Stimulated activated CD4-positive, alpha-beta T cell treated with anti-CD3 and anti-CD28 coated beads, Interleukin-4, amount 100 ng/mL, for 1 hour (primary cell): ENCODE data around the gene KMT2C.
A peak's percentile ranks its signal among the peaks of the same experiment; 100 is the strongest.
"Not testable (repeated sequence)": the region's sequence is repeated elsewhere in the genome, so short reads cannot be mapped to it uniquely, and the experiment has no call there.

Source experiments
- DNase-seq: peaks from one replicate; pipeline ENCODE4 v3.0.0-alpha.2; 2020

The KMT2C gene

DNA sequence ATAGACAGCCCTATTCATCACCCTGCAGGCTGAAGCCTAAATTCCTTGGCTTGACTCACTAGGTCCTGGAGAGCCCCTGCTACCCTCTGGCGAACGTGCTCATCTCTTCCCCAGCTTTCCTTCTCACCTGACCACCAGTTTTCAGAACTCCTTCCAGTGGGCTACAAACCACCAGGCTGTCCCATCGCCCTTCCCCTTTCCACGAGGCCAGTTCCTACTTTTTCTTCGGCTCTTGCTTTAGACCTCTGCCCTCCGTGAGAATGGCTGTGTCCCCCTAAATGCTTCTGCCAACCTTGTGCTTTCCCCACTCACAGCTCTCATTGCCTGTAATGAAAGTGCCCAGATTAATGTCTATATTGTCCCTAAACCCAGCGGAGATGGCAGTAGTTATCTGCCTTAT lies 5.4 kb upstream of the KMT2C start:
- DNase-seq, result not testable (repeated sequence)

DNA sequence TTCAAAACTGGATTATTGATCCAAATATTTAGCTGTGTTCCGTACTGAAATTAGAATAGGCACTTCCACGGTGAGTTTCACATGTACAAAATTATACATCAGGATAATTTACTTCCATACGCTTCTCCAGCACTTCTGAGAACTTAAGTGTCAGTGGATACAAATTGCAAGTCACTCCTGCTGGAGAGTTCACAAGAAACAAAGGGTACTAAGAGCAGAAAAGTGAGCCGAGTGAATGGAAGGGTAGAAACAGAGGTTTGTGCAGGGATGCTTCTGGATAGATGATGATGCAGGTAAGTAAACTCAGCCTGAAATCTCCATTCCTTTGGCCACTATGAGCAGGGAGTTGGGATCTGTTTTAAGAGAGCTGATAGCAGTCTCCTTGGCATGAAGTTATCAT lies 2.2 kb upstream of the KMT2C start:
- not testable (repeated sequence) for DNase-seq

DNA sequence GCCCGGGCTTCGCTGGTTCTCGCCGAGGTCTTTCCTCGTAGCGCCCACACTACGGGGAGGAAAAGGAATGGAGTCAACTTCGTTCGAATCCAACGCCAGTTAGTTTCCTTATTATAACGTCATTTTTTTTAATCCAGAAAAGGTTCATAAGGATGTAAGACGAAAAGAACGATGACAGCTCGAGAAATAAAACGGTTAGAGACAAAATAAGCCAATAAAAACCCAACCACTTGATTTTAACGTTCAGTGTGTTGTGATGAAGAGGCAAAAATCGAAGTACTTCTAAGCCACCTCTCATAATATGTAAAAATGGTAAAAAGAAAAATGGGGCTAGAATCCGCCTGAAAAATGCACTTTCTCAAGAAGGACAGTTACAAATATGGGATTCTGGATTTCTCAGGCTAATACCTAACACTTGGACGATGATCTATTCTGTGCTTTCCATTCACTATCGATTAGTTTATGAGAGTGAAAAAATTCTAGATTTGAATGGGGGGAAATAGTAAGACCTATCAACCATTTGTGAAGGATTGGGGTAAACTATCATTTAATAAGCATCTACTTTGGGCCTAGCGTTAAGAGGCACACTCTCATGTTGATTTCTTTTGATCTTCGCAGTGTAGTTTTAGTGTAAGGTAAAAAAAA lies 1.2 kb upstream of the KMT2C start:
- not testable (repeated sequence) for DNase-seq

DNA sequence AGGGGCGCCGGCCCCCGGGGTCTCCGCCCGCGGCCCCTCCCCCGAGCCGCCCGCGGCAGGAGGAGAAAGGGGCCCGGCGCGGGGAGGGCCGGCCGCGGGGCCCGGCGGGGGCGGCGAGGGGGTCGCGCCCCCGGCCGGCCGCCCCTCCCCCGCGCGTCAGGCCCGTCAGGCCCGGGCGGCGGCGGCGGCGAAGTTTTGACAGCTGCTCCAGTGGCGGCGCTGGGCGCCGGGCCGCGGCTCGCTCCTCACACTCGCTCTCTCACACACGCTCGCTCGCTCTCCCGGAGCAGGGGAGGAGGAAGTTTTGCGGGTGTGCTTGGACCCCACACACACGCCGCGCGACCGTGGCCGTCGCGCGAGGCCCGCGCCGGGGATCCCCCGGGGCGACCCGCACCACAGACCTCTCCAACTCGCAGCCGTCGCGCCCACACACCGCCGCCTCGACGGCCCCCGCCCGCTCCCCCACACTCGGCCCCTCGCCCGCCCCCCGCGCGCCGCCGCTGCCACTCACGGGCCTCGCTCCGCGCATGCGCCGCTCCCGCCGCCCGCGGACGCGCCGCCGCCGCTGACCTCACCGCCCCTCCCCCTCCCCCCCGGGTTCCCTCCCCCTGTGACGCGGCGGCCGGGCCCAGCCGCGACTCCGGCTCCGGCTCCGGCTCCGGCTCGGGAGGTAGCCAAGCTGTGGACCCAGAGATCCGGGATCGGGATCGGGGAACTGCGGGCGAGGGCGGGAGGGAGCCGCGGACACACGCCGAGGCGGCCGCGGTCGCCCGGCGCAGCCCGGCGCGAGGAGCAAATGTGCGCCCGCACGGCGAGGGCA lies 518 bp upstream of the KMT2C start:
- DNase-seq, result peak; percentile 91

DNA sequence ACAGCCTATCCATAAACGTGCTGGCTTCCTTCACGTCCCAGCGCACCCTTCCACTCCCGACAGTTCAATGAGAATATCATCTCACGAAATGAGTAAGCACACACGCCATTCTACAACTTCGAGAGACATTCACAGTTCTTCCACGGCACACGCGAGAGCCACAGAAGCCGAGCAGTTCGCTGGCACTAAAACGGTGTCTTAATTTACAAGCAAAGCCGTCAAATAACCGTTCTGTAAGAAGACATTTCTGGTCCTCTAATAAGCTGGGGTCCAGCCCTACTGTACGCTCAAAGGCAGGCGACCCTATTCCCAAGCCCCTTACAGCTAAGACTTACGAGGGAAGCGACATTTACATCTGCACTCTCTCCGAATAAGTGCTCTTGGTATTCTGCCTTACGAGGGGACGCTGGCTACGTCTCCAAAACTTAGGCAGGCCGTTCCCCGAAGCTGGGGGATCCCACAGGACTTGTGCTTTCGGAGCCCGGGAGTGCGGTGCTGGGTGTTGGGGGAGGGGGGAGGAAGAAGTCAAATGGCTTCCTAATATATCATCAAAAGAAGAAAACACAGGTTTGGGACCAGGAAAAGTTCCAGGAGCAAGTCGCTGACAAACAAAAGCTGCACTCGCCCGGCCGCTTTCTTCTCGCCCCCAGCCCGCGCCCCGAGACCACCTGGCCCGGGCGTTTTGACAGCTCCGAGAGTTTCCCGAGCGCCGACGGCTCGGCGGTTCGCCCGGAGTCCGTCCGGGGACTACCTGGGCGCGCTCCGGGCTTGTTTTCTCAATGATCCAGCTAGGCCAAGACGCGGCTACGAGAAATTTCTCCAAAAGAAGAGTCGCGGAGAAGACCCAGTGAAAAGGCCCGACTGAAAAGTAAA lies 1.1 kb downstream of the KMT2C start:
- DNase-seq, result peak; percentile 42

DNA sequence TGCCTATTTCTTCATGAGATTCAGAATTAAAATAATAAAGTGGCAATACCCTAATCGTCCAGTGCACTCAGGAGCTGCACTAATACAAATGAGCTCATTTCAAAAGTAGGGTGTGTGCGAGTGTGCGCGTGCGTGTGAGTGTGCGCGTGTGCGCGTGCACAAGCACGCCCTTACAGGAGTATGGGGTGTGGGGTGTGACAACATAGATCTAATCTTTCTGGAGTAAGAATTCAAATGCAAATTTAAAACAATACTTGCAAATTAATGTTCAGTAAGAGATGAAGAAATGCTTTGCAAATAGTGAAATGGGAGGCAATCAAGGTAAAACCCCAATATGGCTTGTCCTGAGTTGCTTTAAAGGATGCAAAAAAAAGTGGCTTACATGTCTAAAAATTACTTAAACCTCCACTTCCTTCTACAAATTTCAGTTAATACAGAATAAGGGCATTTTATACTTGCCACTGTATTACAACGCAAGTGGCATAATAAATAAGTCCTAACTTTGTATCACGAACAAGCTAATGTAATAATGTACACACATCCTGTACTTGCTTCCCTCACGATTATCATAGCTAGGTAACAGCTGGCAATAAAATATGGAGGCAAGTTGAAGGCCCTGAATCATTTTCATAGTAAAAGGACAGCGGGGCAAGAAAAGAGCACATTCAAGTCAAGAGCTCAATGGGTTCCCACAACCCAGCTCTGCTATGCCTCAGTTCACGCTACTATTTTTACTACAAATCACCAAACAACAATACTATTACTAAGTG lies 1.9 kb downstream of the KMT2C start:
- DNase-seq, result peak; percentile 63

DNA sequence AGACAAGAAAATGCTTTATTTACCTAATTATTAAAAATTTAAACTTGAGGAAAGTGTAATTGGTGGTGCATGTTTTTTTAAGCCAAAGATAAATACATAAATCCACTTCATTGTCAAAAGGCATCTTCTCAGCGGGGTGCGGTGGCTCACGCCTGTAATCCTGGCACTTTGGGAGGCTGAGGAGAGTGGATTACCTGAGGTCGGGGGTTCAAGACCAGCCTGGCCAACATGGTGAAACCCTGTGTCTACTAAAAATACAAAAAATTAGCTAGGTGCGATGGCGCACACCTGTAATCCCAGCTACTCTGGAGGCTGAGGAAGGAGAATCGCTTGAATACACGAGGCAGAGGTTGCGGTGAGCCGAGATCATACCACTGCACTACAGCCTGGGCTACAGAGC lies 3.1 kb downstream of the KMT2C start:
- not testable (repeated sequence) for DNase-seq

DNA sequence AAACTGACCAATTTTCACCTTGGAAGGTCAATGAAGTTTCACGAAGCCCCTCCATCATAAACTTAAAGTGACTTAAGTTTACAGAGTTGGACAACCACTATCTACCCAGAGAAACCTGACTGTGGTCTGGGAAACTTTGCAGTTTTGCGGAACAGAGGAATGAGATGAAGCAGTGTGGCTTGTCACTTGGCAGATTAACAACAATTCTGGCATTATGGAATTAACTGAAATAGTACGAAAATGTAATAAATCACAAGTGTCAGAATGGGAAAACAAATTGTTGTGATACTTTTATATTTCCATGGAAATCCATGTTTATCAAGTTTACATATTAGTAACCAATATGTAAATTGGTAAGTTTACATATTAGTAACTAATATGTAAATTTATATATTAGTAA lies 4.9 kb downstream of the KMT2C start:
- DNase-seq, result no peak

DNA sequence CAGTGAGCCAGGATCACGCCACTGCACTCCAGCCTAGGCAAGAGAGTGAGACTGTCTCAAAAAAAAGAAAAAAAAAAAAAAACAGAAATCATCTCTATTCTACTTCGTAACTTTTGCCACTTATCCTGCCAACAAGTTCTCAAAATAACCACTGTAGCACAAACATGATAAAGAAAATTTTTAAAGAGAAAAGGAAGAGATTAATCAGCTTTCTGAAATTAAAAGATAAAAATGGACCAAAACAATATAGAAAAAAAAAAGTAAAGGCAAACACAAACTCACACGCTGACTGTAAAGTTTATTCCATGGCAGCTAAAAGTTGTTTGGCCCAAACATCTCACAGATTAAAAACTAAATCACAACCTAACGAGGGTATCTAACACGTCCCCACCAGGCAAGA lies 5.7 kb downstream of the KMT2C start:
- DNase-seq, result not testable (repeated sequence)

DNA sequence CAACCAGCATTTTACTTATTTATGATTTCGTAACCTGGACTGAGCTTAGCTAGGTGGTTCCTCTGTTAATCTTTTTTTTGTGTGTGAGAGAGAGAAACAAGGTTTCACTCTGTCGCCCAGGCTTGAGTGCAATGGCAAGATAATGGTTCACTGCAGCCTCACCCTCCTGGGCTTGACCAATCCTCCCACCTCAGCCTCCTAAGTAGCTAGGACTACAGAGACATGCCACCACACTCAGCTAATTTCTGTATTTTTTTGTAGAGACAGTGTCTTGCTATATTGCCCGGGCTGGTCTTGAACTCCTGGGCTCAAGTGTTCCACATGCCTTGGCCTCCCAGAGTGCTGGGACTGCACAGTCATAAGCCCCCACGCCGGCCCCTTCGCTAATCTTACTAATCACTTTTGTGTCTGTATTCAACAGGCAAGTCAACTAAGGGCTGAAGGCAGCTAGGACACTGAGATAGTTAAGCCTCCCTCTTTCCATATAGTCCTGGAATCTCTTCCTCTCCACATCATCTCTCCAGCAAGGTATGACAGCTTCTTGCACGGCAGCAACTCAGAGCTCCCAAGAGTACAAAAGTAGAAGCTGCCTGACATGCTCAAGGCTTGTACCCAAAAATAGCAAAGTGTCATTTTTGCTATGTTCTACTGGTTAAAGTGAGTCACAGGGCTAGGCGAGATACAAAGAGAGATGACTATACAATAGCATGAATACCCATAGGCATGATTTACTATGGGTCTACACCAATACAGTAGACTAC lies 11.3 kb downstream of the KMT2C start:
- no peak for DNase-seq

DNA sequence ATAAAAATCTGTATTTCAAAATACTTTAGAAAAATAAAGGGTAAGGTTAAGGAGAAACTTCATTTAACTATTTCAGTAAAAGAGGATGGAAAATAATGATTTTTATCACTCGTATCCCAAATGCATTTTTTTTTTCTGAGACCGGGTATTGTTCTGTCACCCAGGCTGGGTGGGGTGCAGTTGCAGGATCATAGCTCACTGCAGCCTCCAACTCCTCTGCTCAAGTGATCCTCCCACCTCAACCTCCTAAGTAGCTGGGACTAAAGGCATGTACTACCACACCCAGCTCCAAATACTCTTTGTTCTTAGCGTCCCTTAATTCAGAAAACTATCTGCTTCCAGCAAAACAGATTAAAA lies 11.8 kb downstream of the KMT2C start:
- DNase-seq, result no peak

DNA sequence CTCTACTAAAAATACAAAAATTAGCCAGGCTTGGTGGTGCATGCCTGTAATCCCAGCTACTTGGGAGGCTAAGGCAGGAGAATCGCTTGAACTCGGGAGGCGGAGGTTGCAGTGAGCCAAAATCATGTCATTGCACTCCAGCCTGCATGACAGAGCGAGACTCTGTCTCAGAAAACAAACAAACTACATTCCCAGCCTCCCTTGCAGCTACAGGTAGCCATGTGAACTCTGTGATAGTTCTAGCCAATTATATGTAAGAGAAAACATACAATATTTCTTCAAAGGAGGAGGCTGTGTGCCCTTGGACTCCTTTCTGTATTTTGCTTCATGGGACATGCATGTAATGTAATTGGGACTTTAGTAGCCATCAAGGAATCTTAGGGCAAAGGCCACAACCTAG lies 12.6 kb downstream of the KMT2C start:
- DNase-seq, result not testable (repeated sequence)

DNA sequence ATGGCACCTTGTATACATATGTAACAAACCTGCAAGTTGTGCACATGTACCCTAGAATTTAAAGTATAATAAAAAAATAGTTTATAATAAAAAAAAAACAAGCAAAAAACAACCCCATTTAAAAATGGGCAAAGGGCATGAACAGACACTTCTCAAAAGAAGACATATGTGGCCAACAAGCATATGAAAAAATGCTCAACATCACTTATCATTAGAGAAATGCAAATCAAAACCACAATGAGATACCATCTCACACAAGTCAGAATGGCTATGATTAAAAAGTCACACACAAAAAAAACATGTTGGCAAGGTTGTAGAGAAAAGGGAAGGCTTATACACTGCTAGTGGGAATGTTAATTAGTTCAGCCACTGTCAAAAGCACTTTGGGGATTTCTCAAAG lies 14.9 kb downstream of the KMT2C start:
- not testable (repeated sequence) for DNase-seq

DNA sequence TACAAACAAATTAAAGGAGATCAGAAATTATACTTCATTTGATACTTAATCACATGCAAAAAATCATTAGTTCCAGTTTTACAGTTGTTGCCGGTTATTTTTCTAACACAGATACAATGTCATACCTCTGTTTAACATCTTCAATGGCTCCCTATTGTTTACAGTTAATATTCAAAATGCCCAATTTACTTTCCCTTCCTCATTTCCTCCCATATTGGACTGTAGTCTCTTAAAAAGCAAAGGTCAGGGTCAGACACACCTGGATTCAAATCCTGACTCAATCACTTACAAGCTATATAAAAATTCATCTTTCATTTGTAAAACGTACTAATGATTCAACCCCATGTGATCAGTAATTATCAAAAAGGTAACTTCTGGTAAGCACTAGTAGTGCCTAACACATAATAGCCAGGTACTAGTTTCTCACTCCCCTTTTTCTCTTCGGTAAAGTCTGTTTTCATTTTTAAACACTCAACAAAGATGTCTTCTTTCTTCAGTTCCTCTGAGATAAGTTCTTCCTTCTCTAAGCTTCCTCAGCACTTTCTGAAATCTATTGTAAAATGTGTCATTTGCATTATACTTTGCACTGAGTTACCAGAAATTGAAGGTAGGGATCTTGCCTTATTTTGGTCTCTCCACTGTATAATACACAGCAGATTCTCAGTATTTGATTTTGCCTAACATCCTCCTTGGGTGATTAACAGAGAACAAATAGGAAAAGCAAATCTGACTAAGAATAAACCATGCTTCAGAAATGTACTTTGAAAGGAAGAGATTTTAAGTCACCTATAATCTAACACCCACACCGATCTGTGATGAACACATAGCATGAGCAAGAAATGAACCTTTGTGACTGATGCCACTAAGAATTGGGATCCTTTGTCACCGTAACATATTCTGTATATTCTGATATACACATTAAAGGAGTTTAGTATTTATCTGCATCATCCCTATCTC lies 16.1 kb downstream of the KMT2C start:
- DNase-seq, result no peak

DNA sequence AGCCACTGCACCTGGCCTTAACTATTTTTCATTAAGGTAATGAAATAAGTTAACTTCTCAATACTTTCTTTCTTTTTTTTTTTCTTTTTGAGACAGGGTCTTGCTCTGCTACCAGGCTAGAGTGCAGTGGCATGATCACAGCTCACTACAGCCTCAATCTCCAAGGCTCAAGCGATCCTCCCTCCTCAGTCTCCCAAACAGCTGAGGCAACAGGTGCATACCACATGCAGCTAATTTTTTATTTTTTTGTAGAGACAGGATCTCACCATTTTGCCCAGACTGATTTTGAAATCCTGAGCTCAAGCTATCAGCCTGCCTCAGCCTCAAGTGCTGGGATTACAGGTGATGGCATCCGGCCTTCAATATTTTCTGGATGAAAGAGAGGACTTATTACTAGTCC lies 21.0 kb downstream of the KMT2C start:
- no peak for DNase-seq

DNA sequence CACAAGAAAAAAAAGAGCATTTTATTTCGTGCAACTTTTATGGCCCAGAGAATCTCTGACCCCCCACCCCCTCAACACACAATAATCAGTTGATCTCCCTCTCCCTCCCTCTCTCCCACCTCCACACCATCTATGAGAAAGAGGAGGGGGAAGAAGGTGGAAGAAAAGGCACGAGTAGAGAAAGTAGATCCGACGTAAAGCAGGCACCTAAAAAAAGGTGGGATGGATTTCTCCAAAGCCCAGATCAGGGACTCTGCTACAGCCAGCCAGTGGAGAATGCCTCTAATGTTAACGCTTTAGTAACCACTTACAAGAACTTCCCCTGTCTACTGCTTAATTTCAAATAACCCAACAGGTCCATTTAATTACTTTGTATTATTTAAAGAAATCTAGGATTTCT lies 24.4 kb downstream of the KMT2C start:
- no peak for DNase-seq

DNA sequence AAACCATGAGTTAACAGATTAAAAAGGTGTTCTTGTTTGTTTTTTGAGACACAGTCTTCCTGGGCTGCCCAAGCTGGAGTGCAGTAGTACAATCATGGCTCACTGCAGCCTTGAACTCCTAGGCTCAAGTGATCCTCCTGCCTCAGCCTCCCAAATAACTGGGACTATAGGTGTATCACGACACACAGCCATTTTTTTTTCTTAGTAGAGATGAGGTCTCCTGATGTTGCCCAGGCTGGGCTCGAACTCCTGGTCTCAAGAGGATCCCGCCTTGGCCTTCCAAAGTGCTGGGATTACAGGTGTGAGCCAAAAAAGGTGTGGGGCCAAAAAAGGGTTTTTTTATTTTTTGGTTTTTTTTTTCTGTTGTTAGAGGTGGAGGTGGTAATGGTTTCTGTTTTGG lies 29.3 kb downstream of the KMT2C start:
- no peak for DNase-seq

DNA sequence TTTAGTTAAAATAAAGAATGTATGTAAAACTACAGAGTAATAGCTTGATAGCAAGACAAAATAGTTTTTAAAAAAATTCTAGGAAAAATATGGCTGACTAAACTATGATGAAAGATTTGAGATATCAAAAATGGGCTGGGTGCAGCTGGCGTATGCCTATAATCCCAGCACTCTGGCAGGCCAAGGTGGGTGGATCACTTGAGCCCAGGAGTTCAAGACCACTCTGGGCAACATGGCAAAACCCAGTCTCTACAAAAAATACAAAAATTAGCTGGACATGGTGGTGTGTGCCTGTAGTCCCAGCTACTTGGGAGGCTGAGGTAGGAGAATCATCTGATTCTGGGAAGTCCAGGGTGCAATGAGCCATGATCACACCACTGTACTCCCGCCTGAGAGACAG lies 29.8 kb downstream of the KMT2C start:
- DNase-seq, result not testable (repeated sequence)

DNA sequence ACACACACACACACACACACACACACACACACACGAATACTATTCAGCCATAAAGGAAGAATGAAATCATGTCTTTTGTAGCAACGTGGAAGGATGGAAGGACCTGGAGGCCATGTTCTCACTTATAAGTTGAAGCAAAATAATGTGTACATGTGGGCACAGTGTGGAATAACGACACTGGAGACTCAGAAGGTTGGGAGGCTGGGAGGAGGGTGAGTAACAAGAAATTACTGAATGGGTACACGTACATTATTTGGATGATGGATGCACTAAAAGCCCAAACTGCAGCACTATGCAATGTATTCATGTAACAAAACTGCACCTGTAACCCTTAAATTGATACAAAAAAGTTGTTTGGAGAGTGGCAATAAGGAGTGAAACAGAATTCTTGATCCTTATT lies 32.1 kb downstream of the KMT2C start:
- no peak for DNase-seq

DNA sequence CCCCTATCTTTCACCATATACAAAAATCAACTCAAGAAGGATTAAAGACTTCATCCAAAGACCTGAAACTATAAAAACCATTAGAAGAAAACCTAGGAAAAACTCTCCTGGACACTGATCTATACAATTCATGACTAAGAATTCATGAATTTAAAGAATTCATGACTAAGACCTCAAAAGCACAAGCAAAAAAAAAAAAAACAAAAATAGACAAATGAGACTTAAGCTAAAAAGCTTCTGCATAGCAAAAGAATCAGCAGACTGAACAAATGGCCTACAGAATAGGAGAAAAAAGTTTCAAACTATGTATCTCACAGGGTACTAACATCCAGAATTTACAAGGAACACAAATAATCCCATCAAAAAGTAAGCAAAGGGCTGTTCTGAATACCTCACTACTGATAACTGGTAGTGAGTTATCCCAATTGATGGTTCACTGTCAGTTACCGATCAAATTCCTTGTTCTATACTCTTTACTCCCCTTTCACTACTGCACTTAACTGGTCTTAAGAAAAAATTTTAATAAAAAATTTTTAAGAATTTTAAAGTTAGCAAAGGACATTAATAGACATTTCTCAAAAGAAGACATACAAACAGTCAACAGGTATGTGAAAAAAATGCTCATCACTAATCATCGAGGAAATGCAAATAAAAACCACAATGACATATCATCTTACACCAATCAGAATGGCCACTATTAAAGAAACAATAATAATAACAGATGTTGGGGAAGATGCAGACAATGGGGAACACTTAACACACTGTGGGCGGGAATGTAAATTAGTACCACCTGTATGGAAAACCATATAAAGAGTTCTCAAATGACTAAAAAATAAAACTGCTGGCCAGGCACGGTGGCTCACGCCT lies 33.2 kb downstream of the KMT2C start:
- DNase-seq, result no peak
